Activated CD4-positive, alpha-beta T cell treated with anti-CD3 and anti-CD28 coated beads, Interleukin-2, amount 50 U/mL, for 24 hours (primary cell): Measurements from ENCODE around the gene ZFP1.
"Not testable (repeated sequence)": the region's sequence is repeated elsewhere in the genome, so short reads cannot be mapped to it uniquely, and the experiment has no call there.

Experiments used
- DNase-seq, 2 donors: peaks; one replicate each; pipeline ENCODE4 v3.0.0-alpha.2; 2020; ENCODE audit warnings: low read depth in 1 of 2, low spot score in 1 of 2

Gene ZFP1

GRCh38 chr16:75203096-75203495 is 54.8 kb downstream of the ZFP1 start:
- DNase-seq, result no peak

DNA sequence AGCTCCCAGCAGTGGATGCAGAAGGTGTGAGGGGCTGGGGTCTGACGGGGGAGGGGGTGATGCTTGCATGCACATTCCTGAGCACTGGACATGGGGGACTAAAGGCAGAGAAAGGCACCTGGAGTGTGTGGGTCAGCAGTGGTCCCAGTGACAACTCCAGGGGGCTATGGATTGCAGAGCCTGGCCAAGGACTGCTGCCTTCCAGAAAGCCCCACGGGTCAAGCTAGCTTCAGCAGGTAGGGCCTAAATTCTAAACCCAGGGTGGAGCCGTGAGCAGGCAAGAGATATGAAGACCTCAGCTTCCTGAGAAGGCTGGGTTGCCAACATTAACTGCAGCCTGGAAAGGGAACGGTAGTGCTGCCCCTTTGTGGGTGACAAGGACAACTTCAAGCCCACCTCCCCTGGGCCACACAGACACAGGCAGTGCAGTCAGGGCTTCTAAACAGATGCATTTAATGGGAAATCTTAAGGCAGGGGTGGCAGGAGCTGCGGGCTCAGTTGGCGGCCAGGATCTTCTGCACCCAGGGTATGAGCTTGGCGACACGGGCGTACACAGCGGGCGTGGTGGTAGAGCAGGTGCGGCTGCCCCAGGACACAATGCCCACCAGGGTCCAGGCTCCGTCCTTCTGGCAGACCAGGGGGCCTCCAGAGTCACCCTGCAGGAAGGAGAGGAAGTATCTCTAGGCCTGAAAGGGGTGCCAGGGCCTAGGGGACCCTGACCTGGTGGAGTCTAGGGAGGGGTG is 55.5 kb downstream of the ZFP1 start:
- DNase-seq, result no peak

DNA sequence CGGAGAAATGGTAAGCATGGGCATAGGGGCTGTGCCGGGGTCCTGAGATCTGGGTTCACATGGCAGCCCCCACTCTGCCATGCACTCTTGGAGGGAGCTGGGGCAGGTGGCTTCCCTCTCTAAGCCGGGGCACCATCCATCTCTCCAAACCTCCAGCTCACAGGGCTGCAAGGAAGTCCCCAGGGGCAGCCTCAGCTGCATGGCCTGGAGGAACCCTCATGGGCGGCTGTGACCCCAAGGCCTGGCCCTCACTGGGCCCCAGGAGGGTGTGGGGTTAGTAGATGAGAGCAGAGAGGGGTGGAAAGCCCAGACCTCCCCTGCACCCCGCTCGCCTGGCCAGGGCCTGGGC is 56.1 kb downstream of the ZFP1 start:
- DNase-seq, result no peak

GRCh38 chr16:75204905-75205304 is 56.6 kb downstream of the ZFP1 start:
- DNase-seq, result not testable (repeated sequence)

- not testable (repeated sequence) for DNase-seq
Measured at GRCh38 chr16:75205438-75205837, 57.1 kb downstream of the ZFP1 start.

DNA sequence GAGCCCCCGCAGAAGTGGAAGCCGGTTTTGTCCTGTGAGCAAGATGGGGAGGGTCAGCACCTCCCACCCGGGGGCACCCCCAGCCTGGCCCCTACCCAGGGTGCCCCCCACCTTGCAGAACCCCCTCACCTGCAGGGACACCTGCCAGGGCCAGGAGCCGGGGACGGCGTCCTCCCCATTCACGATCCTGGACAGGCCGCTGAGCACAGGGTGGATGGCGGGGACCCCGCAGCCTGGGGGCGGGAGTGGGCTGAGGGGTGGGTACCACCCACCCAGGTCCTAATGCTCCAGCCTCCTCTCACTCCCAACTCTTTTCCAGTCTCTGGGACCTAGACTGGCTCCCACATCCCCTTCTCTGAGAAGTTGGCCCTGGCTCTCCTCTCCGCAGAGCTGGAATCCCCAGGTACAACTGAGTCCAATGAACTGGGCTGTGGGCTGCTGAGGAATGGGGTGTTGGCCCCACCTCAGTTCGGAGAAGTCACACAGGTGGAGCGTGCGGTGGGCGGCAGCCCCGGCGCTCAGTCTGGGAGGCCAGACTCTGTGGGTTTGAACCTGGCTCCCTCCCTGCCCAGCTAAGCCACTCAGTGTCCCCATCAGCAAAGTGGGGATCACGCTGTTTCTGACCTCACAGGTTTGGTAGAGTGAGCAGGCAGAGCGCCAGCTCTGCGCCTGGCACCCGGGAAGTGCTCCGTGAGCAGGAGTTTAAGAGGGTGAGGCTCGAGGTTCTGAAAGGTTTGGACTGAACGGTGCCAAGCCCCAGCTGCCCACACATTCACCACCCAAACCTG is 57.8 kb downstream of the ZFP1 start:
- not testable (repeated sequence) for DNase-seq

DNA sequence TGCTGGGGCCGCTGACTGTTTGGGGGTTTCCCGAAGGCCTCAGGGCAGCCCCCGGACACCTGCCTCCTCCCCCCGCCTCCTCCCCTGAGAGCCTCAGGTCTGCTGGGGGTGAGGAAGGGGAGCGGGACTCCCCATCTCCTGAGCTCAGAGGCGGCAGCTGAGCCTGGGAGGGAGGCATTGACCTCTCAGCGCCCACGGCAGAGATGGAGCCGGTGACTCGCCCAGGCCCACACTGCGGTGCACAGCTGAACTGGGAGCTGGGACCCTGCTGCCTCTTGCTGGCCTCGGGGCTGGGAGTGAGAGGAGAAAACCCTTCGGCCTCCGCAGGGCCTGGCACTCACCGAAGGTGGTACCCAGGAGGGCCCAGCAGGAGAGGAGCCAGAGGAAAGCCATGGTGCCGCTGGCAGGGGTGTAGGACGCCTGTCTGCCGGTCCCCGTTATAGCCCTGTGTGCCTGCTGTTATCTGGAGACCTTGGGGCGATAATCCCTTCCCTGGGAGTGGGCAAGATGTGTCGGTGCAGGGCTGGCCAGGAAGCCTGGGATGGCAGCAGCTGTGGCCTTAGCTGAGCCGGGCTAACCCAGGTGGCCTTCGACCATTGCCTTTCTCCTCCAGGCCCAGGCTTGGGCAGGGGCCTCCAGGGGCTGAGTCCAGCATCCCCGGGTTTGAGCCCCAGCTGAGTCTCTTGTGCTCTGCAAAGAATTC is 58.6 kb downstream of the ZFP1 start, which contains the start of gene CTRB2:
TSS of gene CTRB2 (minus strand) at position 413 of the 703 bp plus-strand sequence. CDS start at position 393, 20 bp downstream.
- DNase-seq, result no peak

DNA sequence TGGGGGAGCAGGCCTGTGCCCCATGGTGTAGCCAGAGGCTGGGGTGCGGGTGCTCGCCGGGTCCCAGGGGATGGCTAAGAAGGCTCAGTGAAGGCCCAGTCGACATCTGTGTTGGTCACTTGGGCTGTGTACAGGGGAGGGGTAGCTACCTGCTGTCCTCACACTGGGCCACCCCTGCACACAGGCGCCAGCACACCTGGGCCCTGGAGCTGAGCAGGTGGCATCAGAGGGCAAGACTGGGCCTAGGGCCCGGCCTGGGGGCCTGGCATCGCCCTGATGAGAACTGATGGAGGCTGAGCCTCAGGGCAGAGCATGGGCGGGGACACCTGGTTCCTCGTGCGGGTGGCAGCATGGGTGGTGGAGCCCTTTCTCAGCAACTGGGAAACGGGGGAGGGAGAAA is 59.5 kb downstream of the ZFP1 start:
- no peak for DNase-seq

- no peak for DNase-seq
Measured at GRCh38 chr16:75208242-75208825, 60.0 kb downstream of the ZFP1 start.

GRCh38 chr16:75208861-75209505 is 60.7 kb downstream of the ZFP1 start:
- no peak for DNase-seq

- not testable (repeated sequence) for DNase-seq
Measured at GRCh38 chr16:75209514-75209913, 61.2 kb downstream of the ZFP1 start.

DNA sequence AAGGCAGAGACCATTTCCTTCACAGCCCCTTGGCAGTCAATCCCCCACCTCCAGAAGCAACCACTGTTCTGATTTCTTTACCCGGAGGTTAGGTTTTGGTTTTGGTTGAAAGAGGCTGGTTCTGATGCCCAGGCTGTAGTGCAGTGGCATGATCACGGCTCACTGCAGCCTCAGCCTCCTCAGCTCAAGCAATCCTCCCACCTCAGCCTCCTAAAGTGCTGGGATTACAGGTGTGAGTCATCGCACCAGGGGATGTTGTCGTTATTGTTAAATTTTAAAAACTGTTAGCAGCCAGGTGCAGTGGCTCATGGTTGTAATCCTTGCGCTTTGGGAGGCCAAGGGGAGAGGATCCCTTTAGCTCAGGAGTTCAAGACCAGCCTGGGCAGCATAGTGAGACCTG is 61.6 kb downstream of the ZFP1 start:
- DNase-seq, result no peak

- not testable (repeated sequence) for DNase-seq
Measured at GRCh38 chr16:75211286-75211685, 63.0 kb downstream of the ZFP1 start.

DNA sequence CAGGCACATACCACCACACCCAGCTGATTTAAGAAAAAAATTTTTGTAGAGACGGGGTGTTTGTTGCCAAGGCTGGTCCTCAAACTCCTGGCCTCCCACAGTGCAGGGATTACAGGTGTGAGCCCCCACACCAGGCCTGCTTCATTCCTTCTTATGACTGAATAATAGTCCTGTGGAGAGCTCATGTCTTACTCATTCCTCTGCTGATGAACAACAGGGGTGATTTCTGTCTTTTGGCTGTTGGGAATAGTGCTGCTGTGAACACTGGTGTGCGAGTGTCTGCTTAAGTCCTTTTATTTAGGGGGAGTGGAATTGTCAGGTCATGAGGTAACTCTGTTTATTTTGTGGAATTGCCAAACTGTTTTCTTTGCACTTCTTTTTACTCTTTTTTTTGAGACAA is 67.8 kb downstream of the ZFP1 start:
- no peak for DNase-seq

DNA sequence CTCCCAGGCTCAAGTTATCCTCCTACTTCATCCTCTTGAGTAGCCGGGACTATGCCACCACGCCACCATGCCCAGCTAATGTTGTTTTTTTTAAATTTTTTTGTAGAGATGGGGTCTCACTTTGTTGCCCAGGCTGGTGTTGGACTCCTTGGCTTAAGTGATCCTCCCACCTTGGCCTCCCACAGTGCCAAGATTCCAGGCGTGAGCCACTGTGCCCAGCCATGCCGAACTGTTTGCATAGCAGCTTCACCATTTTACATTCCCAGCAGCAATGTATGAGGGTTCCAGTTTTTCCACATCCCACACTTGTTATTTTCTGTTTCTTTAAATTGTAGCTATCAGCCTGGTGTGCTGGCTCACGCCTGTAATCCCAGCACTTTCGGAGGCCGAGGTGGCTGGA is 68.3 kb downstream of the ZFP1 start:
- DNase-seq, result no peak

GRCh38 chr16:75217389-75217851 is 69.1 kb downstream of the ZFP1 start:
- no peak for DNase-seq

- DNase-seq, result no peak
Measured at GRCh38 chr16:75218256-75219076, 70.1 kb downstream of the ZFP1 start, which contains the start of gene CTRB1. TSS of gene CTRB1 (plus strand) at chr16:75218988. CDS start at chr16:75219008, 20 bp downstream.

- DNase-seq, result no peak
Measured at GRCh38 chr16:75219088-75219487, 70.8 kb downstream of the ZFP1 start.

- peak in 1 of 2 donors; percentile 33 for DNase-seq
Measured at GRCh38 chr16:75219838-75220237, 71.5 kb downstream of the ZFP1 start.
